Calu3 (cell line): Measurements from ENCODE around the gene PAQR4. TPM values are rescaled to one million over a fixed set of nuclear protein-coding genes. Genes with fewer than 3 reads are reported as not detected.

ENCODE experiments used
- BruUV-seq: library from RNA; stranded (reverse); fragments of 400-500 nt; replicated peaks from 2 replicates; lab custom pipeline; 2021; lab: Mats Ljungman, UMichigan
- CTCF ChIA-PET: fragments of 300-600 bp; sonication (Branson Sonifier 250); formaldehyde crosslinking; loops from one replicate; lab custom pipeline; 2022; ENCODE audit warnings: antibody characterized with exemption; lab: Charles Lee
- DNase-seq: peaks from one replicate; pipeline ENCODE4 v3.0.0; 2022
- H3K27ac Mint-ChIP-seq: one replicate; pipeline ENCODE4 v1.8.0; 2022; ENCODE audit warnings: mixed read lengths; ENCODE audit not compliant: unreplicated experiment
- H3K27me3 Mint-ChIP-seq: one replicate; pipeline ENCODE4 v1.8.0; 2022; ENCODE audit warnings: mixed read lengths; ENCODE audit not compliant: unreplicated experiment
- H3K36me3 Mint-ChIP-seq: one replicate; pipeline ENCODE4 v1.8.0; 2022; ENCODE audit warnings: mild to moderate bottlenecking, moderate library complexity, mixed read lengths; ENCODE audit not compliant: insufficient read depth, unreplicated experiment
- H3K4me1 Mint-ChIP-seq: one replicate; pipeline ENCODE4 v1.8.0; 2022; ENCODE audit warnings: mild to moderate bottlenecking, low read depth, mixed read lengths; ENCODE audit not compliant: unreplicated experiment
- H3K4me3 Mint-ChIP-seq: one replicate; pipeline ENCODE4 v1.8.0; 2022; ENCODE audit warnings: mild to moderate bottlenecking, low read depth, moderate library complexity, mixed read lengths; ENCODE audit not compliant: unreplicated experiment
- H3K9me3 Mint-ChIP-seq: one replicate; pipeline ENCODE4 v1.8.0; 2022; ENCODE audit warnings: low read depth, mixed read lengths; ENCODE audit not compliant: unreplicated experiment
- intact Hi-C: fragments of 100-400 bp; cut with micrococcal nuclease; formaldehyde crosslinking; loops from one replicate; pipeline ENCODE4 v1.10.0; 2022; ENCODE audit not compliant: unreplicated experiment
- total RNA-seq: library from RNA; stranded (reverse); gene quantifications from 2 replicates; pipeline ENCODE4 v1.2.3, GENCODE V29; 2022
- TF ChIP-seq, protein P1 (sequence below): fragments of 200-600 bp; IDR thresholded peaks from one replicate; pipeline ENCODE4 v1.8.0; 2022; ENCODE audit warnings: antibody characterized with exemption; ENCODE audit not compliant: unreplicated experiment

The PAQR4 gene
- total RNA-seq, 1 experiment from 2014 or later = 56.0 TPM

DNA sequence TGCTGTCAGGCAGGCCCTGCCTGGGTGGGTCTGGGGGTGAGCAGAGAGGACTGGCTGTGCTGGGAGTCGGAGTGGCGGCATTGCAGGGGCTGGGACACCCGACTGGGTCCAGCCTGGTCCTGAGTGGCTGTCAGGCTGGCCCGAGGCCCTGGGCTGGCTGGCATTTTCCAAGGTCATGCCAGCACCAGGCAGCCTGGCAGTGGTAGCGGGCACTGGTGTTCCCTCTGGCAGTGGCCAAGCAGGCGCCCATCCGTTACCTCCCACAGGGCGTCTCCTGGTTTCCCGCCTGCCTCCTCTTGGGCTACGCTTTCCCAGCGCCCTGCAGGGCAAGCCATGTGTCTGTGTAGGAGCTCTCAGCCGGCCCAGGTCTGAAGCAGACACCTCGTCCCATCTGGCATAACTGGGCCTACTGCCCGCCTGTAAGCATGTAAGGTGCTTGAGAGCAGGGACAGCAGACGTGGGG, 16.8 kb downstream of the PAQR4 start:
- Mint-ChIP-seq H3K27ac (no peak overlapping the region), H3K4me3 (no peak overlapping the region), H3K9me3 (no peaks in the 10 kb centered on the region), H3K4me1 (peaks cover 25% of the 10 kb centered on the region), H3K27me3 (no peaks in the 10 kb centered on the region), H3K36me3 (peaks cover 25% of the 10 kb centered on the region)
- CTCF ChIA-PET = no interaction called here
- BruUV-seq = no TSS peak
- no peak for DNase-seq
- TF ChIP-seq, protein P1, sequence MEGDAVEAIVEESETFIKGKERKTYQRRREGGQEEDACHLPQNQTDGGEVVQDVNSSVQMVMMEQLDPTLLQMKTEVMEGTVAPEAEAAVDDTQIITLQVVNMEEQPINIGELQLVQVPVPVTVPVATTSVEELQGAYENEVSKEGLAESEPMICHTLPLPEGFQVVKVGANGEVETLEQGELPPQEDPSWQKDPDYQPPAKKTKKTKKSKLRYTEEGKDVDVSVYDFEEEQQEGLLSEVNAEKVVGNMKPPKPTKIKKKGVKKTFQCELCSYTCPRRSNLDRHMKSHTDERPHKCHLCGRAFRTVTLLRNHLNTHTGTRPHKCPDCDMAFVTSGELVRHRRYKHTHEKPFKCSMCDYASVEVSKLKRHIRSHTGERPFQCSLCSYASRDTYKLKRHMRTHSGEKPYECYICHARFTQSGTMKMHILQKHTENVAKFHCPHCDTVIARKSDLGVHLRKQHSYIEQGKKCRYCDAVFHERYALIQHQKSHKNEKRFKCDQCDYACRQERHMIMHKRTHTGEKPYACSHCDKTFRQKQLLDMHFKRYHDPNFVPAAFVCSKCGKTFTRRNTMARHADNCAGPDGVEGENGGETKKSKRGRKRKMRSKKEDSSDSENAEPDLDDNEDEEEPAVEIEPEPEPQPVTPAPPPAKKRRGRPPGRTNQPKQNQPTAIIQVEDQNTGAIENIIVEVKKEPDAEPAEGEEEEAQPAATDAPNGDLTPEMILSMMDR = no peak
- intact Hi-C loops = no loop called here

DNA sequence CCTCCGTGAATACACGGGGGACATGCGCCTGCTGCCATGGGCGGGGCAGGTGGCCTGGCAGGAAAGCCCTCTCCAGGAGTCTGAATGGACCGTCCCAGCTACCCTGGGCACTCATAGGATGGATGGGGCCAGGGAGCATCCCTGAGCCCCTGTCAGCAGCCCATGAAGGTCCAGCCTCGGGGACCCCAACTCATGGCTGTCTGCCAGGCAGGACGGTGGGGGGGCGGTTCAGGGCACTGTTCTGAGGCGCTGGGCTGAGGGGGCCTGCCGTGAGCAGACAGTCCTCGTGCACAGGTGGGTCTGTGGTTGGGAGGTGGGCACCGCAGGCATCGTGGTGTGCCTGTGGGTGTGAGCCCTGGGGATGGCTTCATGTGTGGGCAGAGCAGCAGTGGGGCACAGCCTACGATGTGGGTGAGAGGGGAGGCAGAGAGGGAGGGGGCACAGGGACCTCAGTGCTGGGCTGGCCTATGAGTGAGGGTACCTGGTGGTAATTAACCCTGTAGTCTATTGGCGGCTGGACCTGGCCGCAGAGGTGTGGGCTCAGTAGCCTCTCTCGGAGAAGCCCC, 17.6 kb downstream of the PAQR4 start:
- Mint-ChIP-seq H3K27me3 (no peaks in the 10 kb centered on the region), H3K4me3 (no peak overlapping the region), H3K36me3 (peaks cover 25% of the 10 kb centered on the region), H3K9me3 (no peaks in the 10 kb centered on the region), H3K27ac (no peak overlapping the region), H3K4me1 (peaks cover 20% of the 10 kb centered on the region)
- BruUV-seq = no TSS peak
- intact Hi-C loops = no loop called here
- TF ChIP-seq, protein P1 = no peak
- CTCF ChIA-PET = no interaction called here
- DNase-seq = no peak

DNA sequence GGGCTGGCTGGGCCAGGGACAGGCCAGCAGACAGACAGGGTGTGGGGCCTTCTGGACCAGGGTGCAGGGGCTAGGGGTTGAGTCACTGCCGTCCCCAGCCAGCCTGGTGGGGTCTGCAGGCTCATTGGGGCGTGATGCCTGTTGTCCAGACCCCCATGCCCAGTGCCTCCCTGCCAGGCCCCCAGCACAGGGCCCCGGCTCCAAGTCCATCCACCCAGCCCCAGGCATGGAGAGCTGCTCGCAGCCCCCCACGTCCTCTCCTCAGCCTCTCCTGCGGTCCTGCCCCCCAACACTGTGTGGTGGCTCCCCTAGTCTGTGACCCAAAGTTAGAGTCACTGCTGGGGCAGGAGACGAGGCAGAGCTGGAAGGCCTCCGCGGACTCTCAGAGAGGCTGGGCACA, 18.1 kb downstream of the PAQR4 start:
- no peak overlapping the region for H3K4me3 Mint-ChIP-seq
- BruUV-seq = no TSS peak
- H3K27me3 Mint-ChIP-seq = no peaks in the 10 kb centered on the region
- H3K36me3 Mint-ChIP-seq = peaks cover 23% of the 10 kb centered on the region
- CTCF ChIA-PET = interaction anchor here (1.3 kb wide), 1 partner anchor 17 kb away, joined by 3 read pairs; no protein-coding TSS in a partner anchor
- H3K4me1 Mint-ChIP-seq = peaks cover 20% of the 10 kb centered on the region
- intact Hi-C loops = no loop called here
- TF ChIP-seq, protein P1 = no peak
- no peaks in the 10 kb centered on the region for H3K9me3 Mint-ChIP-seq
- no peak for DNase-seq
- H3K27ac Mint-ChIP-seq = no peak overlapping the region

DNA sequence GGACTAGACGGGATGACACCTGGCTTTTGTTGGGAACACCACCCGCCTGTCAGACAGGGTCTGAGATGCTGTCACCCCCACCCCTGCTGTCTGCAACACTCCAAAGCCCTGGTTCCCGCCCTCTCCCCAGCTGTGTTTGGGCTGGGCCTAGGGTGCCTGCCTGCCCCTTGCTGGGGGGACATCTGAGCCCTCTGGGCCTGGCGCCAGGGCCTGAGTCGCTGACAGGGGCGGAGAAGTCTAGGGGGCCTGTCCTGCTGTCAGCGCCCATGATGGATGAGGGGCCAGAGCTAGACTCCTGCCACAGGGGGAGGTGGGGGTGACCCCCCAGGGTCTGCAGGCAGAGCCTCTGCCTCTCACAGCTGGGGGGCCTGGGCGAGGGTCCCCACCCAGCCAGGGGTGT, 18.7 kb downstream of the PAQR4 start:
- intact Hi-C loops = no loop called here
- no TSS peak for BruUV-seq
- Mint-ChIP-seq H3K36me3 (peaks cover 21% of the 10 kb centered on the region), H3K9me3 (no peaks in the 10 kb centered on the region), H3K27me3 (no peaks in the 10 kb centered on the region), H3K4me1 (peaks cover 16% of the 10 kb centered on the region), H3K4me3 (no peak overlapping the region), H3K27ac (no peak overlapping the region)
- DNase-seq = no peak
- CTCF ChIA-PET = interaction anchor here (1.3 kb wide), 1 partner anchor 18 kb away, joined by 3 read pairs; no protein-coding TSS in a partner anchor
- TF ChIP-seq, protein P1 = no peak
